Measurements from ENCODE around the gene DSCAML1.
"Not testable (repeated sequence)": the region's sequence is repeated elsewhere in the genome, so short reads cannot be mapped to it uniquely, and the experiment has no call there.

The DSCAML1 gene

DNA sequence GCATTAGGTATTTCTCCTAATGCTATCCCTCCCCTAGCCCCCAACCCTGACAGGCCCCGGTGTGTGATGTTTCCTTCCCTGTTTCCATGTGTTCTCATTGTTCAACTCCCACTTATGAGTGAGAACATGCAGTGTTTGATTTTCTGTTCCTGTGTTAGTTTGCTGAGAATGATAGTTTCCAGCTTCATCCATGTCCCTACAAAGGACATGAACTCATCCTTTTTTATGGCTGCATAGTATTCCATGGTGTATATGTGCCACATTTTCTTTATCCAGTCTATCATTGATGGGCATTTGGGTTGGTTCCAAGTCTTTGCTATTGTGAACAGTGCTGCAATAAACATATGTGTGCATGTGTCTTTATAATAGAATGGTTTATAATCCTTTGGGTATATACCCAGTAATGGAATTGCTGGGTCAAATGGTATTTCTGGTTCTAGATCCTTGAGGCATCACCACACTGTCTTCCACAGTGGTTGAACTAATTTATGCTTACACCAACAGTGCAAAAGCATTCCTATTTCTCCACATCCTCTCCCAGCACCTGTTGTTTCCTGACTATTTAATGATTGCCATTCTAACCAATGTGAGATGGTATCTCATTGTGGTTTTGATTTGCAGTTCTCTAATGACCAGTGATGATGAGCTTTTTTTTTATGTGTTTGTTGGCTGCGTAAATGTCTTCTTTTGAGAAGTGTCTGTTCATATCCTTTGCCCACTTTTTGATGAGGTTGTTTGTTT lies 397.7 kb downstream of the DSCAML1 start:
- not testable (repeated sequence) for DNase-seq (ENCODE audit: low read depth)

GRCh38 chr11:117398618-117399017 lies 398.4 kb downstream of the DSCAML1 start:
- DNase-seq (ENCODE audit: low read depth): not testable (repeated sequence)

DNA sequence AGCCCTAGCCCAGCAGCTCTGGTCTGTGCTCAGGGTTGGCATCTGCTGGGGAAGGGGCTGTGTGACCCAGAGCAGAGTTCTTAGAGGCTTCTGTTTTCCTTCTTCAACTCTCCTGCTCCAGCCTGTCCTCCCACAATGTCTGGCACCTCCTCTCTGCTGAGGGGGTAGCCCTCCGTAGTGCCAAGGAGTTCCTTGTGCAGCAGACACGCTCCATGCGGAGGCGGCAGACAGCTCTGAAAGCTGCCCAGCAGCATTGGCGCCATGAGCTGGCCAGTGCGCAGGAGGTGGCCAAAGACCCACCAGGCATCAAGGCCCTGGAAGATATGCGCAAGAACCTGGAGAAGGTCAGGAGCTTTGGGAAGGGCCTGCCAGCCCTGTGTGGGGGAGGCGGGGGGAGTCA lies 400.0 kb downstream of the DSCAML1 start:
- no peak for DNase-seq (ENCODE audit: low read depth)

GRCh38 chr11:117395476-117395875 lies 401.5 kb downstream of the DSCAML1 start:
- DNase-seq (ENCODE audit: low read depth): no peak

GRCh38 chr11:117394221-117394925 lies 402.6 kb downstream of the DSCAML1 start:
- no peak for DNase-seq (ENCODE audit: low read depth)

DNA sequence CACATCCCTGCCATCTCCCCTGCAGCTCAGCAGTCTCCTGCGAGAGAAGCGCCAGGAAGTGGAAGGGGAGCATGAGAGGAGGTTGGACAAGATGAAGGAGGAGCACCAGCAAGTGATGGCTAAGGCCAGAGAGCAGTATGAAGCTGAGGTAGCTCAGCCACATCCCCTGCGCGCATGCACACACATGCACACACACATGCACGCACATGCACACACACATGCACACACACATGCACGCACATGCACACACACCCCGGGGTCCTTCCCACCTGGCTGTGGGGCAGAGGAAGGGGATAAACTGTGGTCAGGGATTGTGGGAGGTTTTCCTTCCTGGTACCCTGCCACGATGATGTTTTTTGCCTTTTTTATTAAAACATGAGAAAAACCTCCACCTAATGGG lies 404.0 kb downstream of the DSCAML1 start:
- no peak for DNase-seq (ENCODE audit: low read depth)

GRCh38 chr11:117392001-117392690 lies 404.9 kb downstream of the DSCAML1 start:
- DNase-seq (ENCODE audit: low read depth): no peak

DNA sequence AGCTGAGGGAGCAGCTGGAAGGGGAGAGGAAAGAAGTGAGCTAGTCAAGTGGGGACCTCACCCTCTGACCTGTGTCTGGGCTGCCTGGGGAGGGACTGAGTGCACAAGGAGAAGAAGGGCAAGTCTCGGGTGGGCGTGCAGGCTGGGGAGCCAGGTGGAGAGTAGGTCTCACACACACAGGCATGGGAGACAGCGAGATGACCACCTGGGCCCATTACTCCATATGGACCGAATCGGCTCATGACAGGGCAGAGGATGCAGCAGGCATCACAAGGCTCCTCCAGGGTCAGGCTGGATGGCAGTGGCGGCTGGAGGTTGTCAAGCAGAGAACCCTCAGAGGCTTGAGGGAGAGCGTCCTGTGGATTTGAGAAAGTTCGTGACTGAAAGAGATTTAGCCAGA lies 405.8 kb downstream of the DSCAML1 start:
- DNase-seq (ENCODE audit: low read depth): no peak

DNA sequence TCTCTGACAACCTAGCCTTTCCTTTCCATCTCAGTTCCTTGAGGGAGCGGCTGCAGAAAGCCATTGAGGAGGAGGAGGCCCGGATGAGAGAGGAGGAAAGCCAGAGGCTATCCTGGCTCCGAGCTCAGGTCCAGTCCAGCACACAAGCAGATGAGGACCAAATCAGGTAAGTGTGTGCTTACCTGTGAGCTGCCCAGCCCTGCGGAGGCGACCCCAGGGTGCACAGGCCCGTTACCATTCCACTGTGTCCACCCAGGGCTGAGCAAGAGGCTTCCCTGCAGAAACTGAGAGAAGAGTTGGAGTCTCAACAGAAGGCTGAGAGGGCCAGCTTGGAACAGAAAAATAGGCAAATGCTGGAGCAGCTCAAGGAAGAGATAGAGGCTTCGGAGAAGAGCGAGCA lies 406.3 kb downstream of the DSCAML1 start:
- DNase-seq (ENCODE audit: low read depth): no peak

- no peak for DNase-seq (ENCODE audit: low read depth)
Measured at GRCh38 chr11:117387992-117388755, 408.8 kb downstream of the DSCAML1 start.

DNA sequence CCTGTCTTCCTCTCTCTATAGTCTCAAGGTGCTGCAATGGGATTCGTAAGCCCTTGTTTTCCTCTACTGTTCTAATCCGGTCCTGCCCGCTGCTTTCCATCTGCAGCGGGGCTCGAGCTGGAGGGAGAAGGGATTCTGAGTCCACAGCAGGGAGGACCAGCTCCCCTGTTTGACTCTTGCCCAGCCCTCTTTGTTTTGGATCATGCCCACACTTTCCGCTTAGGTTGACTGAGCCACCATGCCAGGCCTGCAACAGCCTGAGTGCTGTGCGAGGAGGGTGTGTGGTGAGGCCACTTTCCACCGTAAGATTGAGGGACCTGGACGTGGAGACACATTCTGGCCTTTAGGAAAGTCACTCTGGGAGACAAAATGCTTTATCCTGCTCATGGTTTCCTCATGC lies 411.1 kb downstream of the DSCAML1 start:
- no peak for DNase-seq (ENCODE audit: low read depth)

DNA sequence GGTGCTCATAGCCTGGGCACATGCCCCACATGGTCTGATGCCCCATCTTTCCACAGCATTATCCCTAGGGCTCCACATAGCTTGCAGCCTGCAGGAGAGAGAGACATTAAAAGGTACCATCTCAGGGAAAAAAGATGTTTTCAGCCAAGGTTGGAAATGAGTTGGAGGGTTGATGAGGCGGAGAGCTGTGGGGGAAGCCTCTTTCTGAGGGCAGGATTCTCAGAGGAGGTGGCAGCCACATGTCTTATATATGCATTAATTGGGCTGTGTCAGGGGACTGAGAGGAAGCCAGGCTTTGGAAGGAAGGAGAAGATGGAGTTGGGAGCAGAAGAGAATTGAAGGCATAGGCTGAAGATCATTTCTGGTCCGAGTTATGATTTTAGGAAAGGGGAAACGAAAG lies 411.5 kb downstream of the DSCAML1 start:
- no peak for DNase-seq (ENCODE audit: low read depth)

- no peak for DNase-seq (ENCODE audit: low read depth)
Measured at GRCh38 chr11:117384045-117384444, 413.0 kb downstream of the DSCAML1 start.

DNA sequence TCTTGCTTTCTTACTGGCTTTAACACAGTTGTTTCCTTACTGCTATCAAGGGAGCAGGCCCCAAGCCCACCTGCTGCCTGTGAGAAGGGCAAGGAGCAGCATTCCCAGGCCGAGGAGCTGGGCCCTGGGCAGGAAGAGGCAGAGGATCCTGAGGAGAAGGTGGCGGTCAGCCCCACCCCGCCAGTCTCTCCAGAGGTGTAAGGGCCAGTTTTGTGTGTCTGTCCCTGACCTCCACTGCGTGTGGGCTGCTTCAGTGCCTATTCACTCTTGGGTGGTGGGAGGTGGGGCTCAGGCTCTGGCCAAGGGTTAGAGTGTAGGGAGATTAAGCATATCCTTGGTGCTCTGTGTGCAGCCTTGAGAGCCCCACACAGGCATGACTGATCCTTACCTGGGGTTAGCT lies 414.3 kb downstream of the DSCAML1 start:
- DNase-seq (ENCODE audit: low read depth): no peak

- no peak for DNase-seq (ENCODE audit: low read depth)
Measured at GRCh38 chr11:117381481-117382387, 415.3 kb downstream of the DSCAML1 start.

DNA sequence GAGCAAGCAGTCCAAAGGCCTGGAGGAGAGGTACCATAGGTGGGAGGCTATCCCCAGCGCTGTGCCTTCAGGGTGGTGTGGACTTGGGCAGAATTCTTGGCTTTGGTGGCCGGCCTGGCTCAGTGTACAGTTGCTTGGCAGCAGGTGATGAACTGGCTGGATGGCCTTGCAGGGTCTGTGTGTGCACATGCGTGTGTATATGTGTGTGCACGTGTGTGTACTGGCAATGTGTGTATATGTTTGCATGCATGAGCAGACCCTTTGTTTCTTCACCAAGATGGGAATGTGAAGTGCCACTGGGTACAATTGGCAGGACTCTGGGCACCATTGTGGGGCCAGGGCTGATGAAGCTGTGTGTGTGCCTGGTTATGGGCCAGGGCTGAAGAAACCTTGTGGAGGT lies 416.3 kb downstream of the DSCAML1 start:
- no peak for DNase-seq (ENCODE audit: low read depth)

- DNase-seq (ENCODE audit: low read depth): no peak
Measured at GRCh38 chr11:117378976-117379865, 417.8 kb downstream of the DSCAML1 start.

Measured in stimulated activated CD8-positive, alpha-beta memory T cell treated with anti-CD3 and anti-CD28 coated beads, Interleukin-12 subunit alpha, Interleukin-12 subunit beta, amount 100 ng/mL, for 4 hours (primary cell).